ENCODE measurements around the gene NTM.
"Not testable (repeated sequence)": the region's sequence is repeated elsewhere in the genome, so short reads cannot be mapped to it uniquely, and the experiment has no call there.

NTM gene

GRCh38 chr11:131677828-131678470 lies 307.5 kb downstream of the NTM start:
- no peak for DNase-seq

GRCh38 chr11:131678658-131679340 lies 308.4 kb downstream of the NTM start:
- no peak for DNase-seq

GRCh38 chr11:131680448-131680847 lies 310.0 kb downstream of the NTM start:
- DNase-seq = not testable (repeated sequence)

- no peak for DNase-seq
These were observed 311.5 kb downstream of the NTM start for GRCh38 chr11:131681920-131682319.

GRCh38 chr11:131682373-131683015 lies 312.1 kb downstream of the NTM start:
- DNase-seq = no peak

- no peak for DNase-seq
These were observed 312.7 kb downstream of the NTM start for GRCh38 chr11:131683131-131683530.

- no peak for DNase-seq
These were observed 313.3 kb downstream of the NTM start for GRCh38 chr11:131683666-131684065.

- no peak for DNase-seq
These were observed 314.0 kb downstream of the NTM start for GRCh38 chr11:131684111-131685060.

GRCh38 chr11:131685206-131685605 lies 314.8 kb downstream of the NTM start:
- DNase-seq = no peak

- no peak for DNase-seq
These were observed 315.5 kb downstream of the NTM start for GRCh38 chr11:131685906-131686305.

GRCh38 chr11:131686836-131687235 lies 316.4 kb downstream of the NTM start:
- no peak for DNase-seq

GRCh38 chr11:131687291-131688047 lies 317.1 kb downstream of the NTM start:
- no peak for DNase-seq

GRCh38 chr11:131688048-131688693 lies 317.8 kb downstream of the NTM start:
- DNase-seq = peak in 1 of 2 experiments; percentile 12

GRCh38 chr11:131689049-131689925 lies 318.9 kb downstream of the NTM start:
- DNase-seq = no peak

- no peak for DNase-seq
These were observed 319.9 kb downstream of the NTM start for GRCh38 chr11:131690362-131690761.

GRCh38 chr11:131690776-131691175 lies 320.4 kb downstream of the NTM start:
- DNase-seq = no peak

- DNase-seq = no peak
These were observed 321.0 kb downstream of the NTM start for GRCh38 chr11:131691181-131692041.

GRCh38 chr11:131692151-131692550 lies 321.7 kb downstream of the NTM start:
- no peak for DNase-seq

- DNase-seq = no peak
These were observed 322.5 kb downstream of the NTM start for GRCh38 chr11:131692961-131693360.

- no peak for DNase-seq
These were observed 323.3 kb downstream of the NTM start for GRCh38 chr11:131693756-131694155.

Data from NCI-H446 (cell line).